ENCODE data around the gene PSMB9.

DNA sequence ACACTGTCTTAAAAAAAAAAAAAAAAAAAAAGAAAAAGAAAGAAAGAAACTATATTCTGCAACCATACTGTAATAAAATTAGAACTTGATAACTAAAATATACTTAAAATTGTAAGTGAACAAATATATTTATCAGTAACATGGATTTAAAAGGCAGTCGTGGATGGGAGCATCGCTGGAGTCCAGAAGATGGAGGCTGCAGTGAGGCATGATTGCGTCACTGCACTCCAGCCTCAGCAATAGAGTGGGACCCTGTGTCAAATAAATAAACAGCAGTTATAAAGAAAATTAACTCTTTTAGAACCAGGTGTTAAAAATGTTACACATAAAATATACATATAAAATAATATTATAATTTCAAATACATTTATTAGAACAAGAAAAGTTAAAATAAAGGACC, 8.7 kb downstream of the PSMB9 start:
- TF ChIP-seq, protein P1, sequence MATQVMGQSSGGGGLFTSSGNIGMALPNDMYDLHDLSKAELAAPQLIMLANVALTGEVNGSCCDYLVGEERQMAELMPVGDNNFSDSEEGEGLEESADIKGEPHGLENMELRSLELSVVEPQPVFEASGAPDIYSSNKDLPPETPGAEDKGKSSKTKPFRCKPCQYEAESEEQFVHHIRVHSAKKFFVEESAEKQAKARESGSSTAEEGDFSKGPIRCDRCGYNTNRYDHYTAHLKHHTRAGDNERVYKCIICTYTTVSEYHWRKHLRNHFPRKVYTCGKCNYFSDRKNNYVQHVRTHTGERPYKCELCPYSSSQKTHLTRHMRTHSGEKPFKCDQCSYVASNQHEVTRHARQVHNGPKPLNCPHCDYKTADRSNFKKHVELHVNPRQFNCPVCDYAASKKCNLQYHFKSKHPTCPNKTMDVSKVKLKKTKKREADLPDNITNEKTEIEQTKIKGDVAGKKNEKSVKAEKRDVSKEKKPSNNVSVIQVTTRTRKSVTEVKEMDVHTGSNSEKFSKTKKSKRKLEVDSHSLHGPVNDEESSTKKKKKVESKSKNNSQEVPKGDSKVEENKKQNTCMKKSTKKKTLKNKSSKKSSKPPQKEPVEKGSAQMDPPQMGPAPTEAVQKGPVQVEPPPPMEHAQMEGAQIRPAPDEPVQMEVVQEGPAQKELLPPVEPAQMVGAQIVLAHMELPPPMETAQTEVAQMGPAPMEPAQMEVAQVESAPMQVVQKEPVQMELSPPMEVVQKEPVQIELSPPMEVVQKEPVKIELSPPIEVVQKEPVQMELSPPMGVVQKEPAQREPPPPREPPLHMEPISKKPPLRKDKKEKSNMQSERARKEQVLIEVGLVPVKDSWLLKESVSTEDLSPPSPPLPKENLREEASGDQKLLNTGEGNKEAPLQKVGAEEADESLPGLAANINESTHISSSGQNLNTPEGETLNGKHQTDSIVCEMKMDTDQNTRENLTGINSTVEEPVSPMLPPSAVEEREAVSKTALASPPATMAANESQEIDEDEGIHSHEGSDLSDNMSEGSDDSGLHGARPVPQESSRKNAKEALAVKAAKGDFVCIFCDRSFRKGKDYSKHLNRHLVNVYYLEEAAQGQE (IDR thresholded peaks at IDR 0.05; ENCODE audit: low read depth) = no peak
- no peak for TF ChIP-seq TCF12 (IDR thresholded peaks at IDR 0.05; ENCODE audit: low read depth)
- TF ChIP-seq, protein P2, sequence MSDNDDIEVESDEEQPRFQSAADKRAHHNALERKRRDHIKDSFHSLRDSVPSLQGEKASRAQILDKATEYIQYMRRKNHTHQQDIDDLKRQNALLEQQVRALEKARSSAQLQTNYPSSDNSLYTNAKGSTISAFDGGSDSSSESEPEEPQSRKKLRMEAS (IDR thresholded peaks at IDR 0.05) = no peak
- no peak for TF ChIP-seq FOXM1 (IDR thresholded peaks at IDR 0.05; ENCODE audit: borderline replicate concordance, low read depth)
- no peak for TF ChIP-seq CEBPB (IDR thresholded peaks at IDR 0.05)
- no peak for TF ChIP-seq EP300 (IDR thresholded peaks at IDR 0.05; ENCODE audit: borderline replicate concordance)
- no peak for TF ChIP-seq NFIC (IDR thresholded peaks at IDR 0.05)
- TF ChIP-seq TAF1 (IDR thresholded peaks at IDR 0.05; ENCODE audit: low read depth) = no peak
- no peak for TF ChIP-seq YY1 (IDR thresholded peaks at IDR 0.05; ENCODE audit: low read depth)
- no peak for TF ChIP-seq EGR1 (IDR thresholded peaks at IDR 0.05)
- TF ChIP-seq ZBTB7A (IDR thresholded peaks at IDR 0.05; ENCODE audit: low read depth) = no peak
- TF ChIP-seq RAD21 (IDR thresholded peaks at IDR 0.05; ENCODE audit: low read depth) = no peak
- TF ChIP-seq TEAD4 (IDR thresholded peaks at IDR 0.05) = no peak
